ENCODE data around the gene BTBD9.
"Not testable (repeated sequence)": the region's sequence is repeated elsewhere in the genome, so short reads cannot be mapped to it uniquely, and the experiment has no call there.

Gene BTBD9

DNA sequence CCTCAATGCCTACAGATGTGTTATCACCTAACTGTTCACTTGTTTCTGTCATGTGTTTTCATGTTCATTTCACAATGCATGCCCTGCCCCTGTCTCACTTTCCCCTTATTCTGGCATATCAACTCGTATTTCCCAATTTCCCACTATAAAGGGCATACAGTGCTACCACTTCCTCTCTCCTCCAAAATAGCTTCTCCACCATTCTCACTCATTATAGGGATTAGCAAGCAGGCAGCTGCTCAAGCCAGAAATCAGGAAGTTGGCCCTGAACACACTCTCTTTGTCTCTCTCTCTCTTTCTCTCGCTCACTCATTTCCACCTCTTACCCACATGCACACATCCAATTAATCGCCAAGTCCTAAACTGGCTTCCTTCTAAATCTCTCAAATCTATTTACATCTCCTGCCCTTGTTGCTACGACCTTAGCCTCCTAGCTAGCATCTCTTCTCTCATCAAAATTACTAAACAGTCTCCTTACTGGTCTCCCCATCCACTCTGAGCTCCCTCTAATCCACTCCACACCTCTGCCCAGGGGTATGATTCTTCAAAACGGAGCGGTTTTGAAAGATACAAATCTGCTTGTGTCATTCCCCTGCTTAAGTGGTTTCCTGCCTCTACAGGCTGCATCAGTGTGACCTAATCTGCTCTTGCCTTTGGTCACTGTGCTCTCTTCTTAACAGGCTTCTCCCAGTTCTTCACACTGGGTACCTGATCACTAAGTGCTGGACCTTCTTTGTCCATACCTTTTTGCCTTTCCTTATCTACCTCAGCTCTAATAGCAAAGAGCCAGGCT lies 196.2 kb downstream of the BTBD9 start:
- Histone ChIP-seq H3K27ac (ENCODE audit: low read length) (no peak overlapping the region), H3K27me3 (ENCODE audit: control insufficient read depth, insufficient read depth, low read length) (no peaks in the 10 kb centered on the region), H3K9me3 (ENCODE audit: control insufficient read depth, insufficient read depth, low read length) (no peaks in the 10 kb centered on the region), H3K36me3 (ENCODE audit: control insufficient read depth, insufficient read depth, low read length) (no peaks in the 10 kb centered on the region), H3K4me3 (ENCODE audit: low read length) (no peak overlapping the region), H3K4me1 (ENCODE audit: control insufficient read depth, insufficient read depth, low read length) (no peaks in the 10 kb centered on the region; the same call in 1 of the 2 replicates)
- no peak for DNase-seq (ENCODE audit: low read depth, low spot score)
- 100% methylated on average over 2 of the region's 6 CpGs for WGBS (ENCODE audit: insufficient coverage, insufficient read length)

- no peaks in the 10 kb centered on the region for H3K36me3 ChIP-seq (ENCODE audit: control insufficient read depth, insufficient read depth, low read length)
- no peaks in the 10 kb centered on the region for H3K9me3 ChIP-seq (ENCODE audit: control insufficient read depth, insufficient read depth, low read length)
- no peaks in the 10 kb centered on the region for H3K27me3 ChIP-seq (ENCODE audit: control insufficient read depth, insufficient read depth, low read length)
- no peak overlapping the region for H3K27ac ChIP-seq (ENCODE audit: low read length)
- no CpG with 5 or more reads among the region's 1 CpG for WGBS (ENCODE audit: insufficient coverage, insufficient read length)
- no peaks in the 10 kb centered on the region for H3K4me1 ChIP-seq (ENCODE audit: control insufficient read depth, insufficient read depth, low read length)
- no peak overlapping the region for H3K4me3 ChIP-seq (ENCODE audit: low read length)
- DNase-seq (ENCODE audit: low read depth, low spot score) = no peak
Measured at GRCh38 chr6:38438097-38438496, 201.6 kb downstream of the BTBD9 start.

- no peak overlapping the region for H3K27ac ChIP-seq (ENCODE audit: low read length)
- no peak for DNase-seq (ENCODE audit: low read depth, low spot score)
- H3K4me1 ChIP-seq (ENCODE audit: control insufficient read depth, insufficient read depth, low read length) = no peaks in the 10 kb centered on the region
- no peaks in the 10 kb centered on the region for H3K9me3 ChIP-seq (ENCODE audit: control insufficient read depth, insufficient read depth, low read length)
- no CpG with 5 or more reads among the region's 10 CpGs for WGBS (ENCODE audit: insufficient coverage, insufficient read length)
- H3K36me3 ChIP-seq (ENCODE audit: control insufficient read depth, insufficient read depth, low read length) = no peaks in the 10 kb centered on the region
- no peaks in the 10 kb centered on the region for H3K27me3 ChIP-seq (ENCODE audit: control insufficient read depth, insufficient read depth, low read length)
- H3K4me3 ChIP-seq (ENCODE audit: low read length) = no peak overlapping the region
Measured at GRCh38 chr6:38436726-38437465, 202.8 kb downstream of the BTBD9 start.

DNA sequence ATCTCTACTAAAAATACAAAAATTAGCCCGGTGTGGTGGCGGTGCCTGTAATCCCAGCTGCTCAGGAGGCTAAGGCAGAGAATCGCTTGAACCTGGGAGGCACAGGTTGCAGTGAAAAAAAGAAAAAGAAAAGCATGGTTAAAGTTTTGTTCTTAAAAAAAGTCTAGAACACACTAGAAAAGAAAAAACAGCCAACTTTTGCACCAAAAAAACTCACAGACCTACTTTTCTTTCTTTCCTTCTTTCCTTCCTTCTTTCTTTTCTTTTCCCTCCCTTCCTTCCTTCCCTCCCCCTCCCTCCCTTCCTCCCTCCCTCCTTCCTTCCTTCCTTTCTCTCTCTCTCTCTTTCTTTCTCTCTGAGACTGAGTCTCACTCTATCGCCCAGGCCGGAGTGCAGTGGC lies 204.4 kb downstream of the BTBD9 start:
- no peak overlapping the region for H3K27ac ChIP-seq (ENCODE audit: low read length)
- no peaks in the 10 kb centered on the region for H3K9me3 ChIP-seq (ENCODE audit: control insufficient read depth, insufficient read depth, low read length)
- no CpG with 5 or more reads among the region's 5 CpGs for WGBS (ENCODE audit: insufficient coverage, insufficient read length)
- no peaks in the 10 kb centered on the region for H3K4me1 ChIP-seq (ENCODE audit: control insufficient read depth, insufficient read depth, low read length)
- no peaks in the 10 kb centered on the region for H3K27me3 ChIP-seq (ENCODE audit: control insufficient read depth, insufficient read depth, low read length)
- no peaks in the 10 kb centered on the region for H3K36me3 ChIP-seq (ENCODE audit: control insufficient read depth, insufficient read depth, low read length)
- DNase-seq (ENCODE audit: low read depth, low spot score) = no peak
- H3K4me3 ChIP-seq (ENCODE audit: low read length) = no peak overlapping the region

DNA sequence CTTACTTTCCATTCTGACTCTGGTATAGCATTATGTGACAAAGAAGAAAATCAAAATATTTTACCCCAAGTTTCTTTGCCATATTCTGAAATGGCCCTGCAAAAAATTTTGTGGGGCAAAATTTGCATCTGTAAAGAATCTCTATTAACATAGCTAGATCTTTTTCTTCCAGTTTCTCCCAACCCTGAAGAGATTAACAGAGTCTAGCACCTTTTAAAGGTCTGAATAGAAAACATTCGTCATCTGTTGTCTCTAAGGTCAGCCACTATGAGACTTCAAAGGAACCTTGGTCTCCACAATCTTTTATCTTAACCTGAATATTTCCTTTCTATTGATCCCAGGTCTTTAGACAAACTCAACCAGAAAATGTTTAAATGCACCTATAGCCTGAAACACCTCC lies 205.7 kb downstream of the BTBD9 start:
- no peaks in the 10 kb centered on the region for H3K27me3 ChIP-seq (ENCODE audit: control insufficient read depth, insufficient read depth, low read length)
- no peak overlapping the region for H3K27ac ChIP-seq (ENCODE audit: low read length)
- H3K9me3 ChIP-seq (ENCODE audit: control insufficient read depth, insufficient read depth, low read length) = no peaks in the 10 kb centered on the region
- DNase-seq (ENCODE audit: low read depth, low spot score) = no peak
- H3K4me1 ChIP-seq (ENCODE audit: control insufficient read depth, insufficient read depth, low read length) = no peaks in the 10 kb centered on the region
- no peak overlapping the region for H3K4me3 ChIP-seq (ENCODE audit: low read length)
- no CpG with 5 or more reads among the region's 1 CpG for WGBS (ENCODE audit: insufficient coverage, insufficient read length)
- no peaks in the 10 kb centered on the region for H3K36me3 ChIP-seq (ENCODE audit: control insufficient read depth, insufficient read depth, low read length)

GRCh38 chr6:38432479-38432878 lies 207.2 kb downstream of the BTBD9 start:
- Histone ChIP-seq H3K36me3 (ENCODE audit: control insufficient read depth, insufficient read depth, low read length) (no peaks in the 10 kb centered on the region), H3K27ac (ENCODE audit: low read length) (no peak overlapping the region), H3K4me1 (ENCODE audit: control insufficient read depth, insufficient read depth, low read length) (peaks cover 3% of the 10 kb centered on the region), H3K9me3 (ENCODE audit: control insufficient read depth, insufficient read depth, low read length) (no peaks in the 10 kb centered on the region), H3K27me3 (ENCODE audit: control insufficient read depth, insufficient read depth, low read length) (no peaks in the 10 kb centered on the region), H3K4me3 (ENCODE audit: low read length) (no peak overlapping the region)
- no peak for DNase-seq (ENCODE audit: low read depth, low spot score)
- WGBS (ENCODE audit: insufficient coverage, insufficient read length) = no CpG with 5 or more reads among the region's 1 CpG

DNA sequence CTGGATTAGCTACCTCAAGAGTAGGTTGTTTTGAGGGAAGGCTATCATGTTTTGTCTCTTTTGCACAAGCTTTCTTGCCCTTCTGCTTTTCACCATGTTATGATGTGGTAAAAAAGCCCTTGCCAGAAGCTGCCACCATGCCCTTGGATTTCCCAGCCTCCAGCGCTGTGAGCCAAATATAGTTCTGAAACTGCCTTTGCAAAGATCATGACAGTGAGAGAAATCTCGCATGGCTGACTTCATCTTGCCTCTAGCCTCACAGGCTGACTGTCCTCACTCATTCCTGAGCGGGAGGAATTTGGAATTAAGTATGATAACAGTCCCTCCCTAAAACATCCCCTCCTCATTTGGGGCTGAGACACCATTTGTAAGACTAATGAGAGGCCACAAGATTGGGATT lies 207.7 kb downstream of the BTBD9 start:
- H3K27ac ChIP-seq (ENCODE audit: low read length) = no peak overlapping the region
- no peaks in the 10 kb centered on the region for H3K36me3 ChIP-seq (ENCODE audit: control insufficient read depth, insufficient read depth, low read length)
- WGBS (ENCODE audit: insufficient coverage, insufficient read length) = no CpG with 5 or more reads among the region's 3 CpGs
- H3K27me3 ChIP-seq (ENCODE audit: control insufficient read depth, insufficient read depth, low read length) = no peaks in the 10 kb centered on the region
- DNase-seq (ENCODE audit: low read depth, low spot score) = no peak
- peaks cover 5% of the 10 kb centered on the region for H3K4me1 ChIP-seq (ENCODE audit: control insufficient read depth, insufficient read depth, low read length)
- no peaks in the 10 kb centered on the region for H3K9me3 ChIP-seq (ENCODE audit: control insufficient read depth, insufficient read depth, low read length)
- H3K4me3 ChIP-seq (ENCODE audit: low read length) = no peak overlapping the region

DNA sequence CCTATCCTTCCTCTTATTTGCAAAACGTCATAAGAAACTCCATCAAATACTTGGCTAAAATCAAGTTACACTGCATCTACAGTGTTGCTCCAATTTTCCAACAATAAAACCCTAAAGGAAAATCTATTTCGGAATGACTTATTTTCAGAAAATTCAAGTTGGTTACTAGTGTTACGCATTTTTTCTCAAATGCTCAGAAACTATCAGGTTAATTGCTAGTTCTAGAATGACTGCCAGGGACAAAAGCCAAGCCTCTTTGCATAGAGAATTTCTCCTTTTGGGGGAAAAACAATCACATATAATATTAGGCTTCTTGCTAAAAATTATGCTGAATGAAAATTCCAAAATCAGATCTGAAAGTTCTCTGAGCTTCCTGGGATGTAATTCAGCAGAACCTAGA lies 210.2 kb downstream of the BTBD9 start:
- no CpG with 5 or more reads among the region's 3 CpGs for WGBS (ENCODE audit: insufficient coverage, insufficient read length)
- H3K27me3 ChIP-seq (ENCODE audit: control insufficient read depth, insufficient read depth, low read length) = no peaks in the 10 kb centered on the region
- no peak overlapping the region for H3K27ac ChIP-seq (ENCODE audit: low read length)
- no peak overlapping the region for H3K4me3 ChIP-seq (ENCODE audit: low read length)
- H3K4me1 ChIP-seq (ENCODE audit: control insufficient read depth, insufficient read depth, low read length) = peaks cover 5% of the 10 kb centered on the region
- H3K36me3 ChIP-seq (ENCODE audit: control insufficient read depth, insufficient read depth, low read length) = no peaks in the 10 kb centered on the region
- DNase-seq (ENCODE audit: low read depth, low spot score) = no peak
- H3K9me3 ChIP-seq (ENCODE audit: control insufficient read depth, insufficient read depth, low read length) = no peaks in the 10 kb centered on the region

- peaks cover 5% of the 10 kb centered on the region for H3K4me1 ChIP-seq (ENCODE audit: control insufficient read depth, insufficient read depth, low read length)
- no peak overlapping the region for H3K27ac ChIP-seq (ENCODE audit: low read length)
- H3K27me3 ChIP-seq (ENCODE audit: control insufficient read depth, insufficient read depth, low read length) = no peaks in the 10 kb centered on the region
- no peak overlapping the region for H3K4me3 ChIP-seq (ENCODE audit: low read length)
- no peak for DNase-seq (ENCODE audit: low read depth, low spot score)
- no peaks in the 10 kb centered on the region for H3K9me3 ChIP-seq (ENCODE audit: control insufficient read depth, insufficient read depth, low read length)
- no CpG with 5 or more reads among the region's 2 CpGs for WGBS (ENCODE audit: insufficient coverage, insufficient read length)
- no peaks in the 10 kb centered on the region for H3K36me3 ChIP-seq (ENCODE audit: control insufficient read depth, insufficient read depth, low read length)
Measured at GRCh38 chr6:38427492-38428210, 212.1 kb downstream of the BTBD9 start.

DNA sequence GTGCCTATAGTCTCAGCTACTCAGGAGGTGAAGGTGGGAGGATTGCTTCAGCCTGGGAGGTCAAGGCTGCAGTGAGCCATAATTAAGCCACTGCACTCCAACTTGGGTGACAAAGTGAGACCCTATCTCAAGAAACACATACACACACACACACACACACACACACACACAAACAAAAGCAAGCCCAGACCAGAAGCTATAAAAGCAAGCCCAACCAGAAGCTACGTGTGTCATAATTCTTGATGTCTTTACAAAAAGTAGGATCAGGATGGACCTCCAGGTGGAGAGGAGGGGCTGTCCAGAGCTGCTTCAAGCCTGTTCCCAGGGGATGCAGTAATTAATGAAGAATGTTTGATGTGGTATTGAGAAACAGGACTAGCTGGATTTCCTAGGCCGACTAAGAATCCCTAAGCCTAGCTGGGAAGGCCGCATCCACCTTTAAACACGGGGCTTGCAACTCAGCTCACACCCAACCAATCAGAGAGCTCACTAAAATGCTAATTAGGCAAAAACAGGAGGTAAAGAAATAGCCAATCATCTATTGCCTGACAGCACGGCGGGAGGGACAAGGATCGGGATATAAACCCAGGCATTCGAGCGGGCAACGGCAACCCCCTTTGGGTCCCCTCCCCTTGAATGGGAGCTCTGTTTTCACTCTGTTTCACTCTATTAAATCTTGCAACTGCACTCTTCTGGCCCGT lies 213.8 kb downstream of the BTBD9 start:
- H3K9me3 ChIP-seq (ENCODE audit: control insufficient read depth, insufficient read depth, low read length); H3K27me3 ChIP-seq (ENCODE audit: control insufficient read depth, insufficient read depth, low read length); H3K4me3 ChIP-seq (ENCODE audit: low read length); DNase-seq (ENCODE audit: low read depth, low spot score); H3K4me1 ChIP-seq (ENCODE audit: control insufficient read depth, insufficient read depth, low read length); H3K27ac ChIP-seq (ENCODE audit: low read length); H3K36me3 ChIP-seq (ENCODE audit: control insufficient read depth, insufficient read depth, low read length): not testable (repeated sequence)
- WGBS (ENCODE audit: insufficient coverage, insufficient read length) = no CpG with 5 or more reads among the region's 11 CpGs

Measured in iPS DF 6.9 (cell line).